RWPE2 (cell line): ENCODE measurements around the gene PRMT2.

Source experiments
- ATAC-seq: fragments of 200-7000 bp; cut with Tn5 transposase; 3 replicates; pipeline ENCODE4 v1.9.1; 2021; ENCODE audit warnings: low read depth
- DNase-seq: peaks from one replicate; pipeline ENCODE4 v3.0.0-alpha.2; 2020; ENCODE audit warnings: low spot score
- H3K27ac ChIP-seq: fragments of 450-650 bp; 2 replicates; pipeline ENCODE4 v1.5.1; 2017; ENCODE audit warnings: mild to moderate bottlenecking; ENCODE audit not compliant: poor library complexity, severe bottlenecking
- H3K27me3 ChIP-seq: fragments of 250-450 bp; sonication (Bioruptor Pico); 2 replicates; pipeline ENCODE4 v1.5.1; 2021; ENCODE audit warnings: mild to moderate bottlenecking, moderate library complexity; ENCODE audit not compliant: insufficient read depth, poor library complexity, severe bottlenecking
- H3K36me3 ChIP-seq: fragments of 250-450 bp; sonication (Bioruptor Pico); 2 replicates; pipeline ENCODE4 v1.5.1; 2020; ENCODE audit warnings: low read depth, mild to moderate bottlenecking, moderate library complexity
- H3K4me1 ChIP-seq: fragments of 250-450 bp; sonication (Bioruptor Pico); 2 replicates; pipeline ENCODE4 v1.5.1; 2021; ENCODE audit warnings: mild to moderate bottlenecking, moderate library complexity; ENCODE audit not compliant: insufficient read depth, poor library complexity, severe bottlenecking
- H3K4me3 ChIP-seq: fragments of 250-450 bp; sonication (Bioruptor Pico); 2 replicates; pipeline ENCODE4 v1.5.1; 2021; ENCODE audit warnings: mild to moderate bottlenecking, moderate library complexity; ENCODE audit not compliant: severe bottlenecking
- H3K9me3 ChIP-seq: fragments of 250-450 bp; sonication (Bioruptor Pico); 2 replicates; pipeline ENCODE4 v1.5.1; 2021; ENCODE audit warnings: mild to moderate bottlenecking, moderate library complexity; ENCODE audit not compliant: severe bottlenecking
- TF ChIP-seq, protein P1 (sequence below): fragments of 450-650 bp; IDR thresholded peaks from one replicate; pipeline ENCODE4 v1.5.1; 2017; ENCODE audit warnings: mild to moderate bottlenecking, moderate library complexity; ENCODE audit not compliant: poor library complexity, severe bottlenecking

Gene PRMT2

DNA sequence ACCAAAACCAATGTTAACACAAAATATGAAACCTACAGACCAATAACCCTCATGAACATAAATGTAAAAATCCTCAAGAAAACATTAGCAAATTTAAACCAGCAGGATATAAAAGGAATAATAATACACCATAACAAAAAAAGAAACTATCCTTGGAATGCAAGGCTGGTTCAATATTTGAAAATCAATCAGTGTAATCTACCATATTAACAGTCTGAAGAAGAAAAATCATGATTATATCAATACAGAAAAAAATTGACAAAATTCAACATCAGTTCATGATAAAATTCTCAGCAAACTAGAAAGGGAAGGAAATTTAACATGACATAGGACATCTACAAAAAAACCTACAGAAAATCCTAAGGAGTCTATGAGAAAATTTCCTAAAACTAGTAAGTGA is 19.8 kb downstream of the PRMT2 start:
- H3K9me3 ChIP-seq: peaks cover 7% of the 10 kb centered on the region
- no peaks in the 10 kb centered on the region for H3K4me1 ChIP-seq
- ATAC-seq (no peak), DNase-seq (no peak)
- no peak overlapping the region for H3K27ac ChIP-seq
- peaks cover 43% of the 10 kb centered on the region for H3K36me3 ChIP-seq
- TF ChIP-seq, protein P1, sequence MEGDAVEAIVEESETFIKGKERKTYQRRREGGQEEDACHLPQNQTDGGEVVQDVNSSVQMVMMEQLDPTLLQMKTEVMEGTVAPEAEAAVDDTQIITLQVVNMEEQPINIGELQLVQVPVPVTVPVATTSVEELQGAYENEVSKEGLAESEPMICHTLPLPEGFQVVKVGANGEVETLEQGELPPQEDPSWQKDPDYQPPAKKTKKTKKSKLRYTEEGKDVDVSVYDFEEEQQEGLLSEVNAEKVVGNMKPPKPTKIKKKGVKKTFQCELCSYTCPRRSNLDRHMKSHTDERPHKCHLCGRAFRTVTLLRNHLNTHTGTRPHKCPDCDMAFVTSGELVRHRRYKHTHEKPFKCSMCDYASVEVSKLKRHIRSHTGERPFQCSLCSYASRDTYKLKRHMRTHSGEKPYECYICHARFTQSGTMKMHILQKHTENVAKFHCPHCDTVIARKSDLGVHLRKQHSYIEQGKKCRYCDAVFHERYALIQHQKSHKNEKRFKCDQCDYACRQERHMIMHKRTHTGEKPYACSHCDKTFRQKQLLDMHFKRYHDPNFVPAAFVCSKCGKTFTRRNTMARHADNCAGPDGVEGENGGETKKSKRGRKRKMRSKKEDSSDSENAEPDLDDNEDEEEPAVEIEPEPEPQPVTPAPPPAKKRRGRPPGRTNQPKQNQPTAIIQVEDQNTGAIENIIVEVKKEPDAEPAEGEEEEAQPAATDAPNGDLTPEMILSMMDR: no peak
- H3K27me3 ChIP-seq: no peaks in the 10 kb centered on the region
- no peak overlapping the region for H3K4me3 ChIP-seq

DNA sequence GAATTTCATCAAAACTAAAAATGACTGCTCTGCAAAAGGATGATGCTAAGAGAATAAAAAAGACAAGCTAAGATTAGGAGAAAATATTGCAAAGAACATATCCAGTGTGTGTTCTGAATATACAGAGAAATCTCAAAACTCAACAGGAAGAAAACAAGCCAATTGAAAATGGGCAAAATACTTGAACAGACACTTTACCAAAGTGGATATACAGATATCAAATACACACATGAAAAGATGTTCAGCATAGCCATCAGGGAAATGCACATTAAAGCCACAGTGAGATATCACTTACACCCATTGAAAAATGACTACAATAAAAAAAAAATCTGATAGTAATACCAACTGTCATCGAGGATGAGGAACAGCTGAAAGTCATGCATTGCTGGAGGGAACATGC is 21.3 kb downstream of the PRMT2 start:
- Histone ChIP-seq H3K4me3 (no peak overlapping the region), H3K9me3 (peaks cover 7% of the 10 kb centered on the region), H3K4me1 (no peaks in the 10 kb centered on the region), H3K27me3 (no peaks in the 10 kb centered on the region), H3K36me3 (peaks cover 36% of the 10 kb centered on the region), H3K27ac (no peak overlapping the region)
- no peak for DNase-seq
- TF ChIP-seq, protein P1: no peak
- no peak for ATAC-seq

DNA sequence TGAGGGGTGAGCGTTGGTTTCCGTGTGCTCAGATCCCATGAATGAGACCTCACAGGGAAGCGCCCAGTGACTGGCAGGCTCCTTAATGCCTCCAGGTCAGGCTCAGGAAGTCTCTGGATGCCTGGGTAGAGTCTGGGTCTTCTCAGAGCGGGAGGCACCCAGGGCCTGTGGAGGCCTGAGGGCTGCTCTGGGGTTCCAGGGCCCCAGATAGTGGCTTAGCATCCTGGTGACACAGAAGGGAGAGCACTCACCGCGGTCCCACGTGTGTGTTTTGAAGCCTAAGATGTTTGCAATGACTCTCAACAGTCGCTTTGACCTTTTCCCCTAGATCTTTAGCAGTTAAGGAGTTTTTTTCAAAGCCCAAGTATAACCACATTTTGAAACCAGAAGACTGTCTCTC is 25.0 kb downstream of the PRMT2 start:
- Histone ChIP-seq H3K4me1 (no peaks in the 10 kb centered on the region), H3K36me3 (peaks cover 5% of the 10 kb centered on the region), H3K4me3 (no peak overlapping the region), H3K27ac (no peak overlapping the region), H3K27me3 (no peaks in the 10 kb centered on the region), H3K9me3 (no peaks in the 10 kb centered on the region)
- no peak for ATAC-seq
- TF ChIP-seq, protein P1: no peak
- DNase-seq: no peak

DNA sequence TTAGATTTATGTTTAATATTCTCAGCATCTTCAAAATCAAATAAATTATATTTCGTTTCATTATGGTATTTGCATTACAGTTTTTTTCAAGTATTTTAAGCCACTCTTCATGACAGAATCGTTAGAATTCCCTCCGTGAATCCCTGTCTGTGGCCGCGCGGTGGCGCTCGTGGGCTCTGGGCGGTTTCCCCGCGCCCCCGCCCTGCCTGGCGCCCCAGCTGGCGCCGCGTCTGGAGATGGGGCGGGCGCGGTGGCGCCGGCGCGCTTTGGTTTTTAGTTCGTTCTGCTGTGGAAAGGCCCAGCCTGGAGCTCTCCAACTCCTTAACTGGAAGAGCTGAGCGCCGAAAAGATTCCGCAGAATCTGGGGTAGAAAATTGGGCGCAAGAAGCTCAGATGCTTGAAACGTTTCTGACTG is 25.7 kb downstream of the PRMT2 start:
- Histone ChIP-seq H3K4me1 (no peaks in the 10 kb centered on the region), H3K9me3 (no peaks in the 10 kb centered on the region), H3K27ac (no peak overlapping the region), H3K4me3 (peak overlapping the region; percentile 2), H3K27me3 (no peaks in the 10 kb centered on the region), H3K36me3 (peaks cover 3% of the 10 kb centered on the region; the same call in 1 of the 2 replicates)
- no peak for DNase-seq
- ATAC-seq: peak; percentile 75
- TF ChIP-seq, protein P1: peak; percentile 98

DNA sequence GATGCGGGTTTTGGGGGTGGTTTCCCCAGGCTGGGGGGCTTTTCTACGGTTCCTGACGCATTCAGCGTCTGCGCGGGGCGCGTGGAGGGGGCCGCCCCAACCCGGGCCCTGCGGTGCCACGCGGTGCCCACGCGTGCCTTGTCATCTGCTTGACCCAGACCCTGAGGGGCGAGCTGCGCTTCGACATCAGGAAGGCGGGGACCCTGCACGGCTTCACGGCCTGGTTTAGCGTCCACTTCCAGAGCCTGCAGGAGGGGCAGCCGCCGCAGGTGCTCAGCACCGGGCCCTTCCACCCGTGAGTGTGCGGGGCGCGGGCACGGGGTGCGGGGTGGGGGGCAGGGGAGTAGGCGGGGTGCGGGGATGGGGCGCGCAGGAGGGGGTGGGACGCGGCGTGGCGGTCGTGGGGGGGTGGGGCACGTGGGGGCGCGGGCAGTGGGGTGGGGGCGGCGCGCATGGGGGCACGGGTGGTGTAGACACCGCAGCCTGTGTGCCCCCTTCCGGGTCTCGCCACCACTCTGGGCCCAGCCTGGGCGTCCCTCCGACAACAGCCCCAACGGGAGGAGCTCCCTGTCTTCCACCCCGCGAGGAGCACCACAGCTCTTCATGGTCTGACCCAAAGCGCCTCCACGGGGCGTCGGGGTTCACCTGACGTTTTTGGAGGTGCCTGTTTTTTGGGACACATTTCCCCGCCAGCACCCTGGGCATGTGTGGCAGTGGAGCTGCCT is 26.3 kb downstream of the PRMT2 start:
- Histone ChIP-seq H3K36me3 (peaks cover 3% of the 10 kb centered on the region; the same call in 1 of the 2 replicates), H3K27me3 (no peaks in the 10 kb centered on the region), H3K27ac (no peak overlapping the region), H3K4me3 (peak overlapping the region; percentile 2), H3K9me3 (no peaks in the 10 kb centered on the region), H3K4me1 (no peaks in the 10 kb centered on the region)
- no peak for ATAC-seq
- no peak for DNase-seq
- TF ChIP-seq, protein P1: no peak
